Measurements from ENCODE around the gene RCC2.
A peak's percentile ranks its signal among the peaks of the same experiment; 100 is the strongest.

The RCC2 gene

GRCh38 chr1:17441993-17442357 lies 2.5 kb upstream of the RCC2 start:
- no peak for DNase-seq

- DNase-seq, result peak; percentile 90
Observed at GRCh38 chr1:17441265-17441992, 2.0 kb upstream of the RCC2 start.

- no peak for DNase-seq
Observed at GRCh38 chr1:17440827-17441168, 1.3 kb upstream of the RCC2 start.

GRCh38 chr1:17440074-17440826 lies 773 bp upstream of the RCC2 start:
- DNase-seq, result no peak

- DNase-seq, result peak; percentile 53
Observed at GRCh38 chr1:17438318-17439249, 893 bp downstream of the RCC2 start.

GRCh38 chr1:17437580-17438317 lies 1.7 kb downstream of the RCC2 start:
- DNase-seq, result peak; percentile 44

GRCh38 chr1:17437260-17437579 lies 2.3 kb downstream of the RCC2 start:
- peak; percentile 44 for DNase-seq

- DNase-seq, result no peak
Observed at GRCh38 chr1:17436380-17437174, 2.9 kb downstream of the RCC2 start.

GRCh38 chr1:17434601-17435000 lies 4.9 kb downstream of the RCC2 start:
- no peak for DNase-seq

- DNase-seq, result no peak
Observed at GRCh38 chr1:17434016-17434415, 5.5 kb downstream of the RCC2 start.

GRCh38 chr1:17433261-17433660 lies 6.2 kb downstream of the RCC2 start:
- no peak for DNase-seq

- no peak for DNase-seq
Observed at GRCh38 chr1:17432412-17432811, 7.1 kb downstream of the RCC2 start.

- DNase-seq, result no peak
Observed at GRCh38 chr1:17429183-17429582, 10.3 kb downstream of the RCC2 start.

- no peak for DNase-seq
Observed at GRCh38 chr1:17427696-17428660, 11.5 kb downstream of the RCC2 start.

GRCh38 chr1:17425806-17426600 lies 13.5 kb downstream of the RCC2 start:
- no peak for DNase-seq

GRCh38 chr1:17423781-17424245 lies 15.7 kb downstream of the RCC2 start:
- DNase-seq, result no peak

- DNase-seq, result no peak
Observed at GRCh38 chr1:17422461-17422860, 17.0 kb downstream of the RCC2 start.

- DNase-seq, result no peak
Observed at GRCh38 chr1:17420391-17420918, 19.0 kb downstream of the RCC2 start.

GRCh38 chr1:17419626-17420328 lies 19.7 kb downstream of the RCC2 start:
- DNase-seq, result peak; percentile 53
